Neutrophil (primary cell): ENCODE results near the gene CKAP5.

ENCODE experiments used
- H3K27ac ChIP-seq: fragments of 200-600 bp; sonication (generic); 2 replicates; pipeline ENCODE4 v1.5.1; 2016; ENCODE audit warnings: mild to moderate bottlenecking, moderate library complexity
- H3K27me3 ChIP-seq: fragments of 200-600 bp; sonication (generic); 2 replicates; pipeline ENCODE4 v1.6.0; 2016; ENCODE audit warnings: mild to moderate bottlenecking
- H3K36me3 ChIP-seq: fragments of 200-600 bp; sonication (generic); 2 replicates; pipeline ENCODE4 v1.5.1; 2017
- H3K4me1 ChIP-seq, 2 experiments: fragments of 200-600 bp in 1 of 2; sonication (generic) in 1 of 2; 1 replicate in 1 of 2; 2 replicates in 1 of 2; pipeline versions ENCODE4 v1.5.1 to v1.6.1; 2013 to 2016; ENCODE audit warnings: low read depth in 1 of 2, low read length in 1 of 2, mild to moderate bottlenecking in 1 of 2, moderate library complexity in 1 of 2; ENCODE audit not compliant: control insufficient read depth in 1 of 2, insufficient read depth in 1 of 2
- H3K4me3 ChIP-seq, 2 experiments: fragments of 200-600 bp in 1 of 2; sonication (generic) in 1 of 2; 1 replicate in 1 of 2; 2 replicates in 1 of 2; pipeline ENCODE4 v1.5.1; 2013 to 2016; ENCODE audit warnings: low read depth in 1 of 2, low read length in 1 of 2, mild to moderate bottlenecking in 1 of 2, moderate library complexity in 1 of 2
- H3K9me3 ChIP-seq: fragments of 200-600 bp; sonication (generic); 2 replicates; pipeline ENCODE4 v1.5.1; 2016
- TF ChIP-seq, protein P1 (sequence below): fragments of 200-600 bp; sonication (generic); IDR thresholded peaks from 2 replicates; pipeline ENCODE4 v1.5.1; 2016; ENCODE audit warnings: antibody characterized with exemption

The CKAP5 gene

DNA sequence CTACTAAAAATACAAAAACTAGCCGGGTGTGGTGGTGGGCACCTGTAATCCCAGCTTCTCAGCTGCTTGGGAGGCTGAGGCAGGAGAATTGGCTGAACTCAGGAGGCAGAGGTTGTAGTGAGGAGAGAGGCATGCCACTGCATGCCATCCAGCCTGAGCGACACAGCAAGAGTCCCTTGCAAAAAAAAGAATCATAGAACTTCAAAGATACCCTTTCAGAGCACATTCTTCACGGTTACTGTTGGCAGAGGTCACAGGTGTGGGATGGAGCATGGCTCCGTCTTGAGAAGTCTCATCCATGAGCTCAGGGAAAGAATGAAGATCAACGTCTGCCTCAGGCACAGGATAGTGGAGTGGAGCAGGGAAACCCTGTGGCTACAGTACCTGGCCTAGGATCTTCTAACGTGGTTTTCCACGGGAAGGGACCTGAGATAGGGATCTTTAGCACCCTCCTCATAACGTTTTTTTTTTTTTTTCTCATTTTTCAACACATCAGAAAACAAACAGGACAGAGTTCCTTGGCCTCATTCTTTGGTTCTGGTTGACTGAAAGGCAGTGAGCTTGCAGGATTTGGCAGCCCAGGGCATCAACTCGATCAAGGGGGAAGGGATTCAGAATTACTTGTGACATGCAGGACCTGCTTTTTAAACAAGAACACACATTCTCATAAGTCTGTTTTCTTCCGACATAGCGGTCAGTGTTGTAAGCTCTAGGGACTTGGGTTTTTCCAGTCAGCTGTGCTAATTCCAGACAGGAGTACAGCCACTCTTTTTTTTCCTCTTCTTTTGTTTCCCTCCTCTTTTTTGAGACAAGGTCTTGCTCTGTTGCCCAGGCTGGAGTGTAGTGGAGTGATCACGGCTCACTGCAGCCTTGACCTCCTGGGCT lies 104.2 kb downstream of the CKAP5 start:
- no peaks in the 10 kb centered on the region for H3K4me1 ChIP-seq
- H3K4me3 ChIP-seq = no peak overlapping the region
- H3K9me3 ChIP-seq = no peaks in the 10 kb centered on the region
- H3K27ac ChIP-seq = no peak overlapping the region
- H3K27me3 ChIP-seq = no peaks in the 10 kb centered on the region
- TF ChIP-seq, protein P1, sequence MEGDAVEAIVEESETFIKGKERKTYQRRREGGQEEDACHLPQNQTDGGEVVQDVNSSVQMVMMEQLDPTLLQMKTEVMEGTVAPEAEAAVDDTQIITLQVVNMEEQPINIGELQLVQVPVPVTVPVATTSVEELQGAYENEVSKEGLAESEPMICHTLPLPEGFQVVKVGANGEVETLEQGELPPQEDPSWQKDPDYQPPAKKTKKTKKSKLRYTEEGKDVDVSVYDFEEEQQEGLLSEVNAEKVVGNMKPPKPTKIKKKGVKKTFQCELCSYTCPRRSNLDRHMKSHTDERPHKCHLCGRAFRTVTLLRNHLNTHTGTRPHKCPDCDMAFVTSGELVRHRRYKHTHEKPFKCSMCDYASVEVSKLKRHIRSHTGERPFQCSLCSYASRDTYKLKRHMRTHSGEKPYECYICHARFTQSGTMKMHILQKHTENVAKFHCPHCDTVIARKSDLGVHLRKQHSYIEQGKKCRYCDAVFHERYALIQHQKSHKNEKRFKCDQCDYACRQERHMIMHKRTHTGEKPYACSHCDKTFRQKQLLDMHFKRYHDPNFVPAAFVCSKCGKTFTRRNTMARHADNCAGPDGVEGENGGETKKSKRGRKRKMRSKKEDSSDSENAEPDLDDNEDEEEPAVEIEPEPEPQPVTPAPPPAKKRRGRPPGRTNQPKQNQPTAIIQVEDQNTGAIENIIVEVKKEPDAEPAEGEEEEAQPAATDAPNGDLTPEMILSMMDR = no peak
- peaks cover 56% of the 10 kb centered on the region for H3K36me3 ChIP-seq

DNA sequence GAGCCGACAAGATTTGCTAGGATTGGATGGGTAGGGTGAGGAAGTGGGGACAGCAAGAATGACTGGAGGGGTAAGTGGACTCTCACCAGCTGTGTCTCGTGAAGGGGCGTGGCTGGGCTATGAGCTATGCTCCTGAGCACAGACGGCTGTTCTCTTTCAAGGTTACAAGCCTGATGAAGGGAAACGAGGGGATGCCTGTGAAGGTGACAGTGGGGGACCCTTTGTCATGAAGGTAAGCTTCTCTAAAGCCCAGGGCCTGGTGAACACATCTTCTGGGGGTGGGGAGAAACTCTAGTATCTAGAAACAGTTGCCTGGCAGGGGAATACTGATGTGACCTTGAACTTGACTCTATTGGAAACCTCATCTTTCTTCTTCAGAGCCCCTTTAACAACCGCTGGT lies 107.2 kb downstream of the CKAP5 start:
- Histone ChIP-seq H3K36me3 (peaks cover 29% of the 10 kb centered on the region), H3K4me1 (no peaks in the 10 kb centered on the region), H3K27me3 (no peaks in the 10 kb centered on the region), H3K9me3 (no peaks in the 10 kb centered on the region), H3K4me3 (no peak overlapping the region), H3K27ac (no peak overlapping the region)
- TF ChIP-seq, protein P1 = no peak

DNA sequence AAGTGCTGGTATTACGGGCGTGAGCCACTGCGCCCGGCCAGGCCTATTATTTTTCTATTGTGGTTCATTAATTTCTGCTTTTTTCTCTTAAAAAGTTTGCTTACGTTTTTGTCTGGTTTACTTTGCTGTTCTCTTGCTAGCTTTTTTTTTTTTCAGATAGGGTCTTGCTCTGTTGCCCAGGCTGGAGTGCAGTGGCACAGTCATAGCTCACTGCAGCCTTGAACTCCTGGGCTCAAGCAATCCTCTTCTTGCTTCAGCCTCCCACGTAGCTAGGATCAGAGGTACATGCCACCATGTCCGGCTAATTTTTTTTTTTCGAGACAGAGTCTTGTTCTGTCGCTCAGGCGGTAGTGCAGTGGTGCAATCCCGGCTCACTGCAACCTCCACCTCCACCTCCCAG lies 108.4 kb downstream of the CKAP5 start:
- no peaks in the 10 kb centered on the region for H3K4me1 ChIP-seq
- TF ChIP-seq, protein P1 = no peak

DNA sequence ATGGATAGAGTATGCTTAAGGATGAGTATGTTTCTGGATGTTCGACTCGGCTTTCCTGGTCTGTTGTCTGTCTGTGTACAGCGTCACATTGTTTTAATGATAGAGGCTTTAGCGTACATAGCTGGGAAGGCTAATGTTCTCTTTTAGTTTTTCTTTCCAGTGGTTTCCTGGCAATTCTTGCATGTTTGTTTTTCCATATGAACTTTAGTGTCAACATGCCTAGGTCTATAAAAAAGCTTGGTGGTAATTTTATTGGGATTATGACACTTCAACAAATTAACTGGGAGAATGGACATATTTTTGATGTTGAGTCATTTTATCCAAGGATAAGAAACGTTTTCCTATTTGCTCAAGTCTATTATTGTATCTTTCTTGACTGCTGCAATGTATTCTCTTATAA lies 109.5 kb downstream of the CKAP5 start:
- Histone ChIP-seq H3K27me3 (no peaks in the 10 kb centered on the region), H3K9me3 (no peaks in the 10 kb centered on the region), H3K4me3 (no peak overlapping the region), H3K4me1 (no peaks in the 10 kb centered on the region), H3K27ac (no peak overlapping the region), H3K36me3 (peaks cover 8% of the 10 kb centered on the region)
- TF ChIP-seq, protein P1 = no peak

More for the DNA sequence above, 108.4 kb downstream of the CKAP5 start:
- Histone ChIP-seq H3K36me3 (peaks cover 18% of the 10 kb centered on the region), H3K27me3 (no peaks in the 10 kb centered on the region), H3K9me3 (no peaks in the 10 kb centered on the region), H3K27ac (no peak overlapping the region), H3K4me3 (no peak overlapping the region)

DNA sequence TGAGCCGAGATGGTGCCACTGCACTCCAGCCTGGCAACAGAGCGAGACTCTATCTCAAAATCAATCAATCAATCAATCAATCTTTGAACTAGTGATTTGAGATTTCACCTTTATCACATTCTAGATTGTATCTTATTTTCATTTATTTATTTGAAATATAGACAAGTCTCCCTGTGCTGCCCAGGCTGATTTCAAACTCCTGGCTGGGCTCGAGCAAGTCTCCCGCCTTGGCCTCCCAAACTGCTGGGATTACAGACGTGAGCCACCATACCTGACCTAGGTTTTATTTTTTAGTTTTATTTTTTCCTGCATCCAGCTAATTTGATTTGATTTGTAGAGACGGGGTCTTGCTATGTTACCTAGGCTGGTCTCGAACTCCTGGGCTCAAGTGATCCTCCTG lies 109.9 kb downstream of the CKAP5 start:
- Histone ChIP-seq H3K4me1 (no peaks in the 10 kb centered on the region), H3K27ac (no peak overlapping the region), H3K36me3 (peaks cover 3% of the 10 kb centered on the region), H3K9me3 (no peaks in the 10 kb centered on the region), H3K4me3 (no peak overlapping the region), H3K27me3 (no peaks in the 10 kb centered on the region)
- TF ChIP-seq, protein P1 = no peak
